Activated CD8-positive, alpha-beta T cell treated with anti-CD3 and anti-CD28 coated beads for 36 hours (primary cell): ENCODE measurements around the gene BCAR3. TPM values are rescaled to one million over a fixed set of nuclear protein-coding genes. Genes with fewer than 3 reads are reported as not detected.

Experiments
- ATAC-seq: fragments of 200-7000 bp; cut with Tn5 transposase; one replicate; pipeline ENCODE4 v1.10.0; 2021; ENCODE audit warnings: mild to moderate bottlenecking, moderate library complexity
- CTCF ChIA-PET: fragments of 350-600 bp; sonication (Branson Sonifier 250); formaldehyde crosslinking; loops from one replicate; lab custom pipeline; 2021; ENCODE audit warnings: antibody characterized with exemption; lab: Charles Lee
- POLR2A ChIA-PET: fragments of 350-600 bp; sonication (Branson Sonifier 250); formaldehyde crosslinking; loops from one replicate; lab custom pipeline; 2021; ENCODE audit warnings: antibody characterized with exemption; lab: Charles Lee
- DNase-seq: peaks from one replicate; pipeline ENCODE4 v3.0.0-alpha.2; 2020
- H3K27ac Mint-ChIP-seq: one replicate; pipeline ENCODE4 v1.8.0; 2021; ENCODE audit warnings: mild to moderate bottlenecking, mixed read lengths
- H3K27me3 Mint-ChIP-seq: one replicate; pipeline ENCODE4 v1.8.0; 2021; ENCODE audit warnings: mixed read lengths
- H3K36me3 Mint-ChIP-seq: one replicate; pipeline ENCODE4 v1.8.0; 2021; ENCODE audit warnings: low read depth, mixed read lengths
- H3K4me1 Mint-ChIP-seq: one replicate; pipeline ENCODE4 v1.8.0; 2021; ENCODE audit warnings: low read depth, mixed read lengths
- H3K4me3 Mint-ChIP-seq: one replicate; pipeline ENCODE4 v1.8.0; 2021; ENCODE audit warnings: mild to moderate bottlenecking, moderate library complexity, mixed read lengths
- H3K9me3 Mint-ChIP-seq: one replicate; pipeline ENCODE4 v1.8.0; 2021; ENCODE audit warnings: mixed read lengths
- CTCF ChIP-seq: fragments of 200-600 bp; IDR thresholded peaks from one replicate; pipeline ENCODE4 v1.8.0; 2022; ENCODE audit warnings: antibody characterized with exemption, mild to moderate bottlenecking
- intact Hi-C: fragments of 100-400 bp; cut with micrococcal nuclease; formaldehyde crosslinking; loops from one replicate; pipeline ENCODE4 v1.10.0; 2022
- total RNA-seq, 2 experiments: library from RNA; stranded (reverse); gene quantifications; one replicate each; pipeline ENCODE4 v1.2.3, GENCODE V29; 2021

The BCAR3 gene
- total RNA-seq, 2 experiments from 2014 or later, result 0.51 to 0.70 TPM

GRCh38 chr1:93525431-93525830, 156.2 kb downstream of the BCAR3 start:
- Mint-ChIP-seq H3K27ac (no peak overlapping the region), H3K36me3 (no peaks in the 10 kb centered on the region), H3K4me1 (no peaks in the 10 kb centered on the region), H3K27me3 (peaks cover 2% of the 10 kb centered on the region), H3K4me3 (no peak overlapping the region), H3K9me3 (no peaks in the 10 kb centered on the region)
- DNase-seq, result no peak
- intact Hi-C loops, result no loop called here
- TF ChIP-seq CTCF, result no peak
- ChIA-PET CTCF (no interaction called here), POLR2A (no interaction called here)
- no peak for ATAC-seq

GRCh38 chr1:93522721-93523120, 158.9 kb downstream of the BCAR3 start:
- H3K9me3 Mint-ChIP-seq, result no peaks in the 10 kb centered on the region
- ChIA-PET CTCF (interaction anchor here (1.2 to 1.4 kb wide), 2 partner anchors 16 to 321 kb away, joined by 3 to 4 read pairs; no protein-coding TSS in a partner anchor), POLR2A (no interaction called here)
- no peaks in the 10 kb centered on the region for H3K36me3 Mint-ChIP-seq
- no peak for ATAC-seq
- no peaks in the 10 kb centered on the region for H3K4me1 Mint-ChIP-seq
- peaks cover 3% of the 10 kb centered on the region for H3K27me3 Mint-ChIP-seq
- DNase-seq, result no peak
- no peak overlapping the region for H3K27ac Mint-ChIP-seq
- H3K4me3 Mint-ChIP-seq, result no peak overlapping the region
- no peak for TF ChIP-seq CTCF
- intact Hi-C loops, result no loop called here

GRCh38 chr1:93521618-93522017, 160.0 kb downstream of the BCAR3 start:
- Mint-ChIP-seq H3K36me3 (no peaks in the 10 kb centered on the region), H3K9me3 (no peaks in the 10 kb centered on the region), H3K27ac (no peak overlapping the region), H3K4me1 (no peaks in the 10 kb centered on the region), H3K4me3 (no peak overlapping the region), H3K27me3 (peaks cover 3% of the 10 kb centered on the region)
- DNase-seq (no peak), ATAC-seq (no peak)
- TF ChIP-seq CTCF, result no peak
- ChIA-PET POLR2A (no interaction called here), CTCF (no interaction called here)
- intact Hi-C loops, result no loop called here

- Mint-ChIP-seq H3K27me3 (peaks cover 3% of the 10 kb centered on the region), H3K36me3 (no peaks in the 10 kb centered on the region), H3K27ac (no peak overlapping the region), H3K9me3 (no peaks in the 10 kb centered on the region), H3K4me3 (no peak overlapping the region), H3K4me1 (no peaks in the 10 kb centered on the region)
- ATAC-seq, result no peak
- DNase-seq, result no peak
- ChIA-PET CTCF (interaction anchor here (1.6 kb wide), 1 partner anchor 215 kb away, joined by 4 read pairs; no protein-coding TSS in a partner anchor), POLR2A (no interaction called here)
- TF ChIP-seq CTCF, result no peak
- intact Hi-C loops, result no loop called here
These were observed 162.3 kb downstream of the BCAR3 start for GRCh38 chr1:93519199-93519829.

GRCh38 chr1:93518516-93518915, 163.1 kb downstream of the BCAR3 start:
- no peak for TF ChIP-seq CTCF
- Mint-ChIP-seq H3K4me3 (no peak overlapping the region), H3K27ac (no peak overlapping the region), H3K4me1 (no peaks in the 10 kb centered on the region), H3K27me3 (peaks cover 3% of the 10 kb centered on the region), H3K9me3 (no peaks in the 10 kb centered on the region), H3K36me3 (no peaks in the 10 kb centered on the region)
- ChIA-PET POLR2A (no interaction called here), CTCF (interaction anchor here (1.1 to 1.6 kb wide), 2 partner anchors 214 to 295 kb away, joined by 3 to 4 read pairs; no protein-coding TSS in a partner anchor)
- no peak for ATAC-seq
- intact Hi-C loops, result no loop called here
- DNase-seq, result no peak
